Measurements from ENCODE around the gene EIF5B. TPM values are rescaled to one million over a fixed set of nuclear protein-coding genes. Genes with fewer than 3 reads are reported as not detected.

EIF5B gene
- total RNA-seq, 1 experiment from 2014 or later, result 58.1 TPM

GRCh38 chr2:99448556-99448955 is 111.4 kb downstream of the EIF5B start:
- H2BK120ac ChIP-seq (ENCODE audit: low read depth, low read length, poor library complexity, severe bottlenecking), result no peak overlapping the region
- TF ChIP-seq, protein P1, sequence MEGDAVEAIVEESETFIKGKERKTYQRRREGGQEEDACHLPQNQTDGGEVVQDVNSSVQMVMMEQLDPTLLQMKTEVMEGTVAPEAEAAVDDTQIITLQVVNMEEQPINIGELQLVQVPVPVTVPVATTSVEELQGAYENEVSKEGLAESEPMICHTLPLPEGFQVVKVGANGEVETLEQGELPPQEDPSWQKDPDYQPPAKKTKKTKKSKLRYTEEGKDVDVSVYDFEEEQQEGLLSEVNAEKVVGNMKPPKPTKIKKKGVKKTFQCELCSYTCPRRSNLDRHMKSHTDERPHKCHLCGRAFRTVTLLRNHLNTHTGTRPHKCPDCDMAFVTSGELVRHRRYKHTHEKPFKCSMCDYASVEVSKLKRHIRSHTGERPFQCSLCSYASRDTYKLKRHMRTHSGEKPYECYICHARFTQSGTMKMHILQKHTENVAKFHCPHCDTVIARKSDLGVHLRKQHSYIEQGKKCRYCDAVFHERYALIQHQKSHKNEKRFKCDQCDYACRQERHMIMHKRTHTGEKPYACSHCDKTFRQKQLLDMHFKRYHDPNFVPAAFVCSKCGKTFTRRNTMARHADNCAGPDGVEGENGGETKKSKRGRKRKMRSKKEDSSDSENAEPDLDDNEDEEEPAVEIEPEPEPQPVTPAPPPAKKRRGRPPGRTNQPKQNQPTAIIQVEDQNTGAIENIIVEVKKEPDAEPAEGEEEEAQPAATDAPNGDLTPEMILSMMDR (conservative IDR thresholded peaks at IDR 0.05), result no peak
- no peak overlapping the region for H4K5ac ChIP-seq (ENCODE audit: insufficient read length, low read depth, low read length)
- H2BK12ac ChIP-seq (ENCODE audit: insufficient read length, low read depth, low read length), result no peak overlapping the region
- no peak overlapping the region for H3K4ac ChIP-seq (ENCODE audit: low read depth, low read length)
- no peaks in the 10 kb centered on the region for H3K23me2 ChIP-seq (ENCODE audit: insufficient read length, low read depth, low read length, poor library complexity, severe bottlenecking)
- no peak overlapping the region for H3K27ac ChIP-seq (ENCODE audit: insufficient read length, low read depth, low read length)
- Mint-ChIP-seq H3K4me1 (peaks cover 0 to 3% of the 10 kb centered on the region in 2 experiments; a peak in 1 of 4 replicates), H3K9me3 (no peaks in the 10 kb centered on the region), H3K27ac (no peak overlapping the region), H3K4me3 (no peak overlapping the region), H3K36me3 (ENCODE audit: insufficient read depth in 1 of 3, low read depth in 3 of 3) (peaks cover 9 to 45% (median 39%) of the 10 kb centered on the region in 3 experiments; a peak in 6 of 7 replicates), H3K27me3 (ENCODE audit: low read depth) (no peaks in the 10 kb centered on the region)
- no peaks in the 10 kb centered on the region for H4K20me1 ChIP-seq (ENCODE audit: control insufficient read depth, insufficient read depth, insufficient read length)
- no peaks in the 10 kb centered on the region for H3K9me3 ChIP-seq (ENCODE audit: control insufficient read depth, low read depth, low read length)
- no peak overlapping the region for H3K18ac ChIP-seq (ENCODE audit: insufficient read length, low read depth, low read length)
- no peak overlapping the region for H3K4me2 ChIP-seq (ENCODE audit: insufficient read depth, insufficient read length, low read length)
- H3K14ac ChIP-seq (ENCODE audit: insufficient read depth, low read length), result no peak overlapping the region
- H3K9ac ChIP-seq (ENCODE audit: extremely low read depth, insufficient read length, low read length), result no peak overlapping the region
- H3T11ph ChIP-seq (ENCODE audit: low read length), result no peak overlapping the region
- no peaks in the 10 kb centered on the region; the same call in 1 of the 2 replicates for H3K79me2 ChIP-seq (ENCODE audit: insufficient read depth, low read length)
- no peak for DNase-seq
- no CpG with 5 or more reads among the region's 2 CpGs for WGBS (ENCODE audit: extremely low coverage, insufficient read length, low lambda C conversion rate)
- no peak overlapping the region for H2BK5ac ChIP-seq (ENCODE audit: insufficient read length, low read length)
- H2AFZ ChIP-seq (ENCODE audit: low read length), result no peak overlapping the region
- H2BK15ac ChIP-seq (ENCODE audit: low read depth, low read length), result no peak overlapping the region
- no peak overlapping the region for H3K56ac ChIP-seq (ENCODE audit: insufficient read length, low read depth, low read length)
- no peak overlapping the region for H4K91ac ChIP-seq (ENCODE audit: insufficient read length, low read depth, low read length)
- no peaks in the 10 kb centered on the region for H3K27me3 ChIP-seq (ENCODE audit: insufficient read depth, low read length)
- H2BK20ac ChIP-seq (ENCODE audit: low read depth, low read length, poor library complexity, severe bottlenecking), result no peak overlapping the region
- no peak overlapping the region for H3K23ac ChIP-seq (ENCODE audit: insufficient read length, low read depth, low read length)
- H3K4me1 ChIP-seq (ENCODE audit: insufficient read depth, low read length), result no peaks in the 10 kb centered on the region; the same call in 1 of the 2 replicates
- no peaks in the 10 kb centered on the region for H3K79me1 ChIP-seq (ENCODE audit: insufficient read depth, low read depth, low read length, poor library complexity, severe bottlenecking)
- no peak overlapping the region for H4K8ac ChIP-seq (replicated peaks; ENCODE audit: insufficient read length, low read depth, low read length)
- no peak overlapping the region for H2AK5ac ChIP-seq (ENCODE audit: insufficient read length, low read length)
